HFFc6 (cell line): Measurements from ENCODE around the gene SKI. TPM values are rescaled to one million over a fixed set of nuclear protein-coding genes. Genes with fewer than 3 reads are reported as not detected.

Source experiments
- DNase-seq: peaks from one replicate; pipeline ENCODE4 v3.0.0-alpha.2; 2018
- H3K27ac Mint-ChIP-seq: 2 replicates; pipeline ENCODE4 v1.8.0; 2020; ENCODE audit warnings: mild to moderate bottlenecking, mixed read lengths
- H3K27me3 Mint-ChIP-seq: 2 replicates; pipeline ENCODE4 v1.8.0; 2021; ENCODE audit warnings: mild to moderate bottlenecking, moderate library complexity, mixed read lengths; ENCODE audit not compliant: insufficient read depth
- H3K36me3 Mint-ChIP-seq: 2 replicates; pipeline ENCODE4 v1.8.0; 2021; ENCODE audit warnings: low read depth, mixed read lengths
- H3K4me1 Mint-ChIP-seq: 2 replicates; pipeline ENCODE4 v1.8.0; 2020; ENCODE audit warnings: low read depth, mixed read lengths
- H3K4me3 Mint-ChIP-seq: 2 replicates; pipeline ENCODE4 v1.8.0; 2020; ENCODE audit warnings: mild to moderate bottlenecking, moderate library complexity, mixed read lengths
- H3K9me3 Mint-ChIP-seq: 2 replicates; pipeline ENCODE4 v1.8.0; 2020; ENCODE audit warnings: mild to moderate bottlenecking, mixed read lengths
- CTCF ChIP-seq: fragments of 200-600 bp; sonication (generic); IDR thresholded peaks from 2 replicates; pipeline ENCODE4 v1.5.0; 2021; ENCODE audit warnings: antibody characterized with exemption, mild to moderate bottlenecking
- total RNA-seq, 6 experiments: library from RNA; stranded (reverse); fragmentation: NEBNext Ultra II Directional; extraction: Animal tissue kit (Norgen Biotek cat#: 25700); gene quantifications; 2 replicates in 1 of 6; 3 replicates in 5 of 6; pipeline ENCODE4 v1.2.3, GENCODE V29; 2021

The SKI gene
- total RNA-seq, 6 experiments from 2014 or later, result 63.7 to 76.6 (median 66.1) TPM

DNA sequence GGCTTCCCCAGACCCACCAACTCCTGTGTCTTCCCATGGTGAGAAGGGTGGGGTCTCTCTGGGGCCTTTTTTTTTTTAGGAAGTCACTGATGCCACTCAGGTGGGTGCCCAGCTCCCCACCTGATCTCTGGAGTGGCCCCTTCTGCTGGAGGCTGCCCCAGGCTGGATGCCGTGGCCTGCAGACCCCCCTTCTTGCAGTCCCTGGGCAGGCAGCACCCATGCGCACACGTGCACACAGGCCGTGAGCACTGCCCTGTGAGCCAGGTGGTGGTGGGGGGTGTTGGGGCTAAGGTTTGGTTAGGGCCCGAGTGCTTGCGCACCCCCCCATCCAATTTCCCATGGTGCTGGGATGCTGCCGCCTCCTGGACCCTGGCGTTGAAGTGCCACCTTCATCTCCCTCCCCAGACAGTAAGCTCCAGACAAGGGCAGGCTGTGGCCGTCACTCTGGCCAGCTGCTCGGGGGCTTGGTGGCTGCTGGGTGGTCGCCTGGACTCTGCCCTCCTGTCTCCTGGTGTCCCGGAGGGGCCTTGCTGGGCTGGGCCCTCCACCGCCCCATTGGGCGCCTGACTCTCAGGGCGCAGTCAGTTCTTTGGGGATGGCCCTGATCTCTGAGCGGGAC is 50.6 kb downstream of the SKI start:
- peaks cover 5% of the 10 kb centered on the region for H3K27me3 Mint-ChIP-seq
- H3K9me3 Mint-ChIP-seq, result 0 out of 2 replicates have a peak, but pooled peaks cover 3% of the 10 kb centered on the region
- no peak for DNase-seq
- TF ChIP-seq CTCF, result no peak
- H3K4me1 Mint-ChIP-seq, result peaks cover 35% of the 10 kb centered on the region
- H3K4me3 Mint-ChIP-seq, result no peak overlapping the region
- H3K27ac Mint-ChIP-seq, result peak overlapping the region; percentile 68; the same call in 1 of the 2 replicates
- peaks cover 9% of the 10 kb centered on the region for H3K36me3 Mint-ChIP-seq

DNA sequence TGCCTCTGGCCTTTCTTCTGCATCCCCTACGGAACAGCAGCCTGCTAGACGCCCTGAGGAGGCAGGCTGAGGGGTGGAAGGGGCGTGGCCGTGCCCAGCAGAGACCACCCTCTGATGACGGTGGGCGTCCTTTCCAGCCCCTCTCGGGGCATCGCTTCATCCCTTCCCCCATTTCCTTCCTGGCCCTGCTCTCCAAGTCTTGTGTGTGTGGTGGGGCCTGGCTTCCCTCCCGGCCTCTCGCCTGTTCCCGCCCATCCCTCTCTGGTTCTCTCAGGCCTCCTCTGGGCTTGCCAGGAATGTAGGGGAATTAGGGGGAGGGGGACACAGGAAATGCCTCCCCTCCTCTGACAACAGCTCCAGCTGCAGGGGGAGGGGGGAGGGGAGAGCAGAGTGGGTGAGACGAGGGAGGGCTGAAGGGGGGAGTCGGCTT is 51.1 kb downstream of the SKI start:
- peaks cover 5% of the 10 kb centered on the region for H3K27me3 Mint-ChIP-seq
- no peak for TF ChIP-seq CTCF
- H3K9me3 Mint-ChIP-seq, result 0 out of 2 replicates have a peak, but pooled peaks cover 3% of the 10 kb centered on the region
- H3K27ac Mint-ChIP-seq, result peak overlapping the region; percentile 68; the same call in 1 of the 2 replicates
- peak; percentile 41 for DNase-seq
- H3K4me3 Mint-ChIP-seq, result no peak overlapping the region; the same call in 1 of the 2 replicates
- H3K4me1 Mint-ChIP-seq, result peaks cover 35% of the 10 kb centered on the region
- H3K36me3 Mint-ChIP-seq, result peaks cover 9% of the 10 kb centered on the region

DNA sequence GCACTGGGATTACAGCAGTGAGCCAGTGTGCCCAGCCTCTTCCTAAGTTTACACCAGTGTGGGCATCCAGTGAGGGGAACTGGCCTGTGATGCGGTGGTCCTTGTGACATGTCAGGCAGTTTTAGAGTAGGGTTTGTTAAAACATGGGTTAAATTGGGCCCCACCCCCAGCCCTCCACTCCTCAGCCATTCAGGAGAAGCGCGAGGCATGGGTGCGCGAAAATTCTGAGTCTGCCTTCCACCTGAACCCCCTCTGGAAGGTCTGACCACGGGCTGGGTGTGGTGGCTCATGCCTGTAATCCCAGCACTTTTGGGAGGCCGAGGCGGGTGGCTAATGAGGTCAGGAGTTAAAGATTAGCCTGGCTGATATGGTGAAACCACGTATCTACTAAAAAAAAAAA is 51.7 kb downstream of the SKI start:
- Mint-ChIP-seq H3K36me3 (peaks cover 9% of the 10 kb centered on the region), H3K27me3 (peaks cover 5% of the 10 kb centered on the region), H3K4me1 (peaks cover 35% of the 10 kb centered on the region), H3K4me3 (no peak overlapping the region), H3K9me3 (0 out of 2 replicates have a peak, but pooled peaks cover 3% of the 10 kb centered on the region), H3K27ac (peak overlapping the region; percentile 68; the same call in 1 of the 2 replicates)
- DNase-seq, result no peak
- no peak for TF ChIP-seq CTCF

DNA sequence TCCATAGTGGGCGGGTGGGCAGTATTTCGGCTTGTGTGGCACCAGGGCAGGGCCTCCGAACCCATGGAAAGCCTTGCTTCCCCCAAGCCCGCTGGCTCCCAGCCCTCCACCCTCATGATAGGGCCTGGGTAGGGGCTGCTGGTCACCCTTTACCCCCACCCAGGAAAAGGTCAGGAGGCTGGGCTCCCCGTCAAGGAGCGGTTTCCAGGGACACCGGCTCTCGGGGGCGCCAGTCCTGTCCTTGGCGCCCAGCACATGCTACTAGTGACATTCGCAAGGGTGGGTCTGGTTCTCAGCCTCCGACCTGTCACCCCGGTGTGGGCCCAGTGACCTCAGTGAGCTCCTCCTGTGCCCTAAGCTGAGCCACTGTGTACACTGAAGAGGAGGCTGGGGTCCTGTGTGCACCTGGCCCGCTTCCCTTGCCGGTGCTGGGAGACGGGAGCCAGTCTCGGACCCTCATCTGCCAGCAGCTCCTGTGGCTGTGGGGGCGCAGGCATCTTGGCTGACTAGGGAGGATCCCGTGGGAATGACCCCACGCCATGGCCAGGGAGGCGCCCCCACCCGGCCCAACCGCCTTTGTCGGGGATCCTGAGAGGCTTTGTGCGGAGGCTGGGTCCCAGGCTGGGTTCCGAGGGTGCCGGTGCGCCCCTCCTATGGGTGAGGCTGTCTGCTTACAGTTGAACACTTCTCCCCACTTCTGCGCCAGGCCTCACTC is 54.6 kb downstream of the SKI start:
- no peak for TF ChIP-seq CTCF
- peaks cover 2% of the 10 kb centered on the region; the same call in 1 of the 2 replicates for H3K27me3 Mint-ChIP-seq
- H3K9me3 Mint-ChIP-seq, result no peaks in the 10 kb centered on the region
- no peak for DNase-seq
- peaks cover 25% of the 10 kb centered on the region for H3K4me1 Mint-ChIP-seq
- no peak overlapping the region for H3K27ac Mint-ChIP-seq
- no peak overlapping the region for H3K4me3 Mint-ChIP-seq
- H3K36me3 Mint-ChIP-seq, result peaks cover 2% of the 10 kb centered on the region

DNA sequence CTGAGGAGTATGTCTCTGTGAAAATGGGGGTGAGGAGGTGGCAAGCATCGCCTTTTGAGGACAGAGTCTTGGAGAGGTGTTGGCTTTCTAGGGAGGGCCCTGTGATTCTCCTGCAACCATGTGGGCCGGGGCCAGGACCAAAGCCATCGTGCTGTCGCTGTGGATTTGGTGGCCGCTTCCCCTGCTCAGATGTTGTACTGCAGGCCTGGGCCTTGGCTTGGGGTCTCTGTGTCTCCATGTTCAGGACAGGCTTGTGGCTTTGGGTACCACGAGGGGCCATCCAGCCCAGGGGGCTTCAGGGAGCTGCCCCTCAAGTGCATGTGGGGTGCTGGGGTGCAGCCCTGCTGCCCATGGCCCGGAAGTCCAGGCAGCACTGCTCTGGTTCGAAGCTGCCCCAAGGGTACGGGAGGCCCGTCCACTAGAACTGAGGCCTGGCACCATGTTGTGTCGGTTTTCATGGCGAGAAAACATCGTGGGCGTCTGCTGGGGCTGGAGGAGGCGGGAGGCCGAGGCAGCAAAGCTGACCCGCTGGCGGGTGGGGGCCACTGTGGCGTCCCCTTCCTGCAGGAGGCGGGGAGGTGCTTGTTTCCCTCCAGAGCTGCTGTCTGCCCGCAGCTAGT is 55.4 kb downstream of the SKI start:
- H3K4me1 Mint-ChIP-seq, result peaks cover 18% of the 10 kb centered on the region
- no peaks in the 10 kb centered on the region for H3K9me3 Mint-ChIP-seq
- no peak overlapping the region for H3K27ac Mint-ChIP-seq
- H3K36me3 Mint-ChIP-seq, result no peaks in the 10 kb centered on the region
- TF ChIP-seq CTCF, result no peak
- no peak overlapping the region for H3K4me3 Mint-ChIP-seq
- no peak for DNase-seq
- peaks cover 1% of the 10 kb centered on the region; the same call in 1 of the 2 replicates for H3K27me3 Mint-ChIP-seq
